C4-2B (cell line): ENCODE data around the gene TNFRSF8.

Source experiments
- H3K27ac ChIP-seq: fragments of 450-650 bp; 2 replicates; pipeline ENCODE4 v1.5.1; 2017
- CTCF ChIP-seq: fragments of 450-650 bp; conservative IDR thresholded peaks from 2 replicates; pipeline ENCODE4 v1.5.1; 2017; ENCODE audit warnings: mild to moderate bottlenecking
- ZFX ChIP-seq: fragments of 450-650 bp; IDR thresholded peaks from 2 replicates; pipeline ENCODE4 v1.6.1; 2017

Gene TNFRSF8

GRCh38 chr1:12052997-12053686 is 10.0 kb upstream of the TNFRSF8 start:
- H3K27ac ChIP-seq, result no peak overlapping the region
- TF ChIP-seq ZFX (no peak), CTCF (no peak)

- TF ChIP-seq ZFX (no peak), CTCF (no peak)
- no peak overlapping the region for H3K27ac ChIP-seq
Observed at GRCh38 chr1:12053752-12054548, 9.2 kb upstream of the TNFRSF8 start.

- no peak overlapping the region for H3K27ac ChIP-seq
- no peak for TF ChIP-seq ZFX
- TF ChIP-seq CTCF, result no peak
Observed at GRCh38 chr1:12055259-12055658, 7.8 kb upstream of the TNFRSF8 start.

GRCh38 chr1:12056331-12056841 is 6.7 kb upstream of the TNFRSF8 start:
- TF ChIP-seq ZFX (no peak), CTCF (no peak)
- no peak overlapping the region for H3K27ac ChIP-seq

GRCh38 chr1:12057382-12057781 is 5.7 kb upstream of the TNFRSF8 start:
- no peak overlapping the region for H3K27ac ChIP-seq
- no peak for TF ChIP-seq ZFX
- no peak for TF ChIP-seq CTCF

GRCh38 chr1:12057940-12058687 is 5.0 kb upstream of the TNFRSF8 start:
- no peak overlapping the region for H3K27ac ChIP-seq
- TF ChIP-seq CTCF (no peak), ZFX (no peak)

GRCh38 chr1:12059226-12059625 is 3.9 kb upstream of the TNFRSF8 start:
- TF ChIP-seq ZFX (no peak), CTCF (no peak)
- no peak overlapping the region for H3K27ac ChIP-seq
